Measurements from ENCODE around the gene CTIF. TPM values are rescaled to one million over a fixed set of nuclear protein-coding genes. Genes with fewer than 3 reads are reported as not detected.
A peak's percentile ranks its signal among the peaks of the same experiment; 100 is the strongest.

The CTIF gene
- total RNA-seq, 6 experiments from 2014 or later: 77.6 to 100 (median 79.2) TPM

DNA sequence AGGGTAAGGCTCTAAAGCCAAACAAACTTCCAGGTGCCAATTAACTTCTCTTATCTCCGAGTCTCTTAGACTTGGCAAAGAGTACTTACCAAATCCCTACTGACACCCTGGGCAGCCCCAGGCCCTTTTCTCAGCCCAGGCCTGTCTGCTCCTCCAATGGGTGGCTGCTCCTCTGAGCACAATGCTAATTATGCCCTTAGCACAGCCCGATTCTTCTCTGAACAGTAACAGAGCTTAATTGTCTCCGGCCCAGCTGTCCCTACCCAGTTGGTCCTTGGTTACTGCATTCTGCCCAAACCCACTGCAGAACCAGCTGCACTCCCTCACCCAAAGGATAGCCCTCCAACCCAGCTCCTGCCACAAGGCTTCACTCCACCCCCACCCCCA is 301.7 kb downstream of the CTIF start:
- TF ChIP-seq, protein P1, sequence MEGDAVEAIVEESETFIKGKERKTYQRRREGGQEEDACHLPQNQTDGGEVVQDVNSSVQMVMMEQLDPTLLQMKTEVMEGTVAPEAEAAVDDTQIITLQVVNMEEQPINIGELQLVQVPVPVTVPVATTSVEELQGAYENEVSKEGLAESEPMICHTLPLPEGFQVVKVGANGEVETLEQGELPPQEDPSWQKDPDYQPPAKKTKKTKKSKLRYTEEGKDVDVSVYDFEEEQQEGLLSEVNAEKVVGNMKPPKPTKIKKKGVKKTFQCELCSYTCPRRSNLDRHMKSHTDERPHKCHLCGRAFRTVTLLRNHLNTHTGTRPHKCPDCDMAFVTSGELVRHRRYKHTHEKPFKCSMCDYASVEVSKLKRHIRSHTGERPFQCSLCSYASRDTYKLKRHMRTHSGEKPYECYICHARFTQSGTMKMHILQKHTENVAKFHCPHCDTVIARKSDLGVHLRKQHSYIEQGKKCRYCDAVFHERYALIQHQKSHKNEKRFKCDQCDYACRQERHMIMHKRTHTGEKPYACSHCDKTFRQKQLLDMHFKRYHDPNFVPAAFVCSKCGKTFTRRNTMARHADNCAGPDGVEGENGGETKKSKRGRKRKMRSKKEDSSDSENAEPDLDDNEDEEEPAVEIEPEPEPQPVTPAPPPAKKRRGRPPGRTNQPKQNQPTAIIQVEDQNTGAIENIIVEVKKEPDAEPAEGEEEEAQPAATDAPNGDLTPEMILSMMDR (IDR thresholded peaks at IDR 0.05): no peak
- peak overlapping the region; percentile 99 for H3K27ac Mint-ChIP-seq
- peaks cover 47% of the 10 kb centered on the region for H3K4me1 Mint-ChIP-seq (ENCODE audit: low read depth)
- H3K27me3 Mint-ChIP-seq (ENCODE audit: insufficient read depth): peaks cover 9% of the 10 kb centered on the region
- peaks cover 9% of the 10 kb centered on the region for H3K36me3 Mint-ChIP-seq (ENCODE audit: low read depth)
- H3K9me3 Mint-ChIP-seq: no peaks in the 10 kb centered on the region
- no peak overlapping the region for H3K4me3 Mint-ChIP-seq
- DNase-seq: no peak

DNA sequence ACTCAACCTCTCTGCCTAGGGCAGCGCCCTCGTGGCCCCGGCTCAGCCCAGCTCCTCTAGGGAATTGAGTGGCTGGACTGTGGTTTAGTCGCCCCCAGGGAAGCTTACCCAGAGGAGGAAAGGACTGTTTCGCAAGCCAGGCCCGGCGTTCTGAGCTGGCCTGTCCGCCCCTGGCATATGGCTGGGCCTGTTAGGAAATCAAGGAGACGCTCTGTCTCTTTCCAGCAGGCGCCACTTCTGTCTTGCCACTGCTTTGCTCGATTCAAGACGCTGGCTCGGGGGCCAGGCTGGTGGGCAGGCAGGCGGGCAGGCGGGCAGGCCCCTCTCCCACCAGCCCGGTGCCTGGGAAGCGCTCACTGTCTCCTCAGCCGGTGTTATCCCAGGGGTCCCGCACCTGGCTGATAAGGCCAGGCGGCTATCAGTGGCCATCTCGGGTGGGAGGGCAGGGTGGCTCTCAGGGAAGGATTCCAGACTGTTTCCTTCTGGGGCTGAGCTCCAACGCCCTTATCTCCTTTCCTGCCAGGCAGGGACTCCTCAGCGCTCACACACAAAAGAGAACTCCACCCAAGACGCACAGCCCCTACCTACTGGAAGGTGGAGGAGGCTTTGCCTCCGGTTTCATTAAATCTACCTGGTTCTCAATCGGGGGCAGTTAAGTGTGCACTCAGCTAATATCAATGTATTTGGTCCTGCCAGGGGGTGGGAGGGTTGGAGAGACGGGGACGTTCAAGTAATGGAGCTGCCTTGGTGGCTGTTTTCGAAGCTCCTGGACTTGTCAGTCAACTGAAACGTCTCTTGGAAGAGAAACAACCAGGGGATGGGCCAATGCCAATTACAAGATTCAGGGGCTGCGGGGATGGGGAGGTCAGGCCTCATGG is 302.8 kb downstream of the CTIF start:
- TF ChIP-seq, protein P1 (IDR thresholded peaks at IDR 0.05): no peak
- peaks cover 10% of the 10 kb centered on the region for H3K27me3 Mint-ChIP-seq (ENCODE audit: insufficient read depth)
- no peaks in the 10 kb centered on the region for H3K9me3 Mint-ChIP-seq
- H3K36me3 Mint-ChIP-seq (ENCODE audit: low read depth): peaks cover 20% of the 10 kb centered on the region
- H3K4me1 Mint-ChIP-seq (ENCODE audit: low read depth): peaks cover 53% of the 10 kb centered on the region
- DNase-seq: no peak
- H3K4me3 Mint-ChIP-seq: no peak overlapping the region
- no peak overlapping the region for H3K27ac Mint-ChIP-seq

DNA sequence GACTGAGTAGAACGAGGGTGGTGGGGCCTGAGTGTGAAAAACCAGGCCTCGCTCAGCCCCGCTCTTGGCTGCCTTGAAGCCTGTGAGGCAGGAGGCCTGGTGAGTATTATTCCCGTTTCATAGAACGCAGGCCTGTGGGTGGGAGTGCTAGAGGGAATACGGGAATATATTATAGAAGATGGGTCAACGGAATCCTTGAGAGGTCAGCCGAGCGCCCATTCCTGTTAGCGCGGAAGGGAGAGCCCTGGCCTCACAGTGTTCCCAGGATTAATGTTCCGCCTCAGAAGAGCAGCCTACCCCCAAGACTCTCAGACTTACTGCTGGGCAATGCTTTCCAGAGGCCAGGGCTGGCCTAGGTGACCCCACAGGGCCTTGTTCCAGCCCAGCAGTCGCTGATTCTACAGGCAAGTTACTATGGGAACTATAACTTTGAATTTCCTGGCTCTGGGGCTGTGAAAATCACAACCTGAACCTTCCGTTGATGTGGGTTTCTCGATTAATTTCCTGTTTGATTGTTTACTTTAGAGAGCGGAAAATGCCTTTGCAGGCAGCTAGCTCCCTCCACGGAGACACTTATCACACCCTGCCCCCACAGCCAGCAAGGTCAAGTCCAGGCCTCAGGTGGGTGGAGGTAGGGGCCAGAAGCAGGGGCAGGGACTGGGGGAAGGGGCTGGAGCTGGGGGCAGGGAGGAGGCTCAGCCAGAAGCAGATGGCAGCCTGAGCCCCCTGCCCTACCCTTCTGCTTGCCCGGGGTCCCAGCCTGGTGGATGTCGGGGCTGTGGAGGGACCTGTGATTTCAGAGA is 303.6 kb downstream of the CTIF start:
- Mint-ChIP-seq H3K9me3 (no peaks in the 10 kb centered on the region), H3K27ac (no peak overlapping the region), H3K4me1 (ENCODE audit: low read depth) (peaks cover 53% of the 10 kb centered on the region)

DNA sequence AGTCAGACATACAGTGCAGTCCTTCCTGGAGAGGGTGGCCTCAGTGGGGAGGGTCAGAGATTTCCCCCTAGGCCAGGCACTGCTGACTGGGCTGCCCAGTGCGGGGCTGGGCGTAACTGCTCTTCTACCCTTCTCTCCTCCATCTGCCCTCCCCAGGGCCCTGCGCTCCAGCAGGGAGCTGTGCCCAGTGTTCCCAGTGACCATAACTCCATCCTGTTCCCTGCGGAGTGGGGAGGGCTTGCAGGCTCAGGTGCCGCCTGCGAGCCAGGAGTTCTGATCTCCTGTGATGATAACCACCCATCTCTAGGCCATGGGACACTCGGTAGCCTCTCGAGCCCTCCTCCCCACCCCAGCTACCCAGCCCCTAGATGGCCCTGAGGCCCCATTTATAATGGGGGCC is 304.3 kb downstream of the CTIF start:
- DNase-seq: no peak
- Mint-ChIP-seq H3K9me3 (no peaks in the 10 kb centered on the region; the same call in 1 of the 2 replicates), H3K27ac (no peak overlapping the region), H3K4me1 (ENCODE audit: low read depth) (peaks cover 53% of the 10 kb centered on the region), H3K36me3 (ENCODE audit: low read depth) (peaks cover 29% of the 10 kb centered on the region), H3K4me3 (no peak overlapping the region), H3K27me3 (ENCODE audit: insufficient read depth) (peaks cover 9% of the 10 kb centered on the region)
- TF ChIP-seq, protein P1 (IDR thresholded peaks at IDR 0.05): no peak

More for the DNA sequence above, 303.6 kb downstream of the CTIF start:
- TF ChIP-seq, protein P1 (IDR thresholded peaks at IDR 0.05): no peak
- no peak for DNase-seq
- peaks cover 26% of the 10 kb centered on the region for H3K36me3 Mint-ChIP-seq (ENCODE audit: low read depth)
- H3K4me3 Mint-ChIP-seq: no peak overlapping the region
- H3K27me3 Mint-ChIP-seq (ENCODE audit: insufficient read depth): peaks cover 9% of the 10 kb centered on the region

DNA sequence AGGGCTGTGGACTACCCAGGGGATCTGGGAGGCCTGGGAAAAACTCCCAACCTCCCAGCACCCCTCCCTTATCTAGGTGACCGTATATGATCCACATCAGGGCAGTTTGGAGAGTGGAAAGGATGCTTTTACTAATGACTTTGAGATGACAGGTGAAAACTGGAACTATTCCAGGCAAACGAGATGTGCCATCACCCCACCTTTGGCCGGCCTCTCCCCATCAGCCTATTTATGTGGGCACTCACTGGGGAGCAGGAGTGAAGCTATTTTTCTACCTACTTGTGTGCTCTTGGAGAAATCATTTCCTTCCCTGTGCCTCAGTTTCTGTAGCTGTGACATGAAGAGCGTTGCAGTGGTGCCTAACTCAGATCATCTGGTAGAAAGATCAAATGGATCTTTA is 304.8 kb downstream of the CTIF start:
- no peak for DNase-seq
- Mint-ChIP-seq H3K36me3 (ENCODE audit: low read depth) (peaks cover 29% of the 10 kb centered on the region), H3K27me3 (ENCODE audit: insufficient read depth) (peaks cover 9% of the 10 kb centered on the region), H3K4me1 (ENCODE audit: low read depth) (peaks cover 51% of the 10 kb centered on the region), H3K9me3 (no peaks in the 10 kb centered on the region; the same call in 1 of the 2 replicates), H3K4me3 (no peak overlapping the region), H3K27ac (no peak overlapping the region)
- TF ChIP-seq, protein P1 (IDR thresholded peaks at IDR 0.05): no peak
